ENCODE data around the gene SMCHD1.

SMCHD1 gene

DNA sequence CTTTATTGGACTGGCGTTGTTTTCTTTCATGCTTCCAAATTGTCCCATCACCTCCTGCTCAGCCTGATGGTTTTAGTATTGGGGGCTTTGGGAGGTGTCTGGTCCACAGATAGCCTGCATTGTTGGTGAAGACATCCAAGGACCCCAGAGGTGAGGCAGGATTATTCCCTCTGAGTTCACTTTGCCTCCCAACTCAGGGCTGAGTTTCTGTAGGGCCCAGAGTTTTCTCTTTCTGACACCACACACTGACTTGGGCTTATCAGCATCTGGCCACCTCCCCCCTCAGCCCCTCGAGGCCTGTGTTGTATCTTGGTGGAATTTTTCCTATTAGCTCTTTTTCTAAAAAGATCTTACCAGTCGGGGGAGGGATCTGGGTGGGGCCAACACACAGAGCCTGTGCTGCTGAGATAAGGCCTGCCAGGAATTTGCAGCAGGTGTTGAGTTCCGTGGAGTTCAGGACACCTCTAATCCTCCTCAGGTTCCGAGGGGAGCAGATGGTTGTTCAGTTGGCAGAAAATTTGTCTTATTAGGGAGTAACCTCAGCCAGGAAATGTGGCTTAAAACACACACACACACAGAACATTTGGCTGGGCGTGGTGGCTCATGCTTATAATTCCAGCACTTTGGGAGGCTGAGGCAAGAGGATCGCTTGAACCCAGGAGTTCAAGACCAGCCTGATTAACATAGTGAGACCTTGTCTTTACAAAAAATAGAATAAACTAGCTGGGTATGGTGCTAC lies 198.6 kb downstream of the SMCHD1 start:
- DNase-seq, result no peak

Data from SIG-M5 (cell line).